ENCODE results near the gene VPS51.

GRCh38 chr11:65060913-65061408, 35.1 kb upstream of the VPS51 start:
- TF ChIP-seq POLR2A (IDR thresholded peaks at IDR 0.05; ENCODE audit: low read length) (no peak), GATA1 (IDR thresholded peaks at IDR 0.05; ENCODE audit: low read depth, low read length) (no peak)
